DMS 273 (cell line): ENCODE measurements around the gene FADS2.

ENCODE experiments used
- DNase-seq: peaks from one replicate; lab custom pipeline; 2025; ENCODE audit not compliant: unreplicated experiment; lab: John Stamatoyannopoulos, UW

The FADS2 gene

GRCh38 chr11:61795459-61795858 is 32.6 kb upstream of the FADS2 start:
- no peak for DNase-seq

GRCh38 chr11:61795876-61796526 is 32.1 kb upstream of the FADS2 start:
- no peak for DNase-seq

GRCh38 chr11:61797263-61797944 is 30.7 kb upstream of the FADS2 start:
- peak; percentile 78 for DNase-seq

- DNase-seq, result no peak
Observed at GRCh38 chr11:61799665-61800284, 28.3 kb upstream of the FADS2 start.

- DNase-seq, result no peak
Observed at GRCh38 chr11:61800331-61801281, 27.5 kb upstream of the FADS2 start.

- no peak for DNase-seq
Observed at GRCh38 chr11:61802605-61803004, 25.5 kb upstream of the FADS2 start.

- no peak for DNase-seq
Observed at GRCh38 chr11:61803889-61804647, 24.0 kb upstream of the FADS2 start.

GRCh38 chr11:61805146-61805545 is 23.0 kb upstream of the FADS2 start:
- no peak for DNase-seq

GRCh38 chr11:61806785-61807184 is 21.3 kb upstream of the FADS2 start:
- no peak for DNase-seq

GRCh38 chr11:61810671-61811175 is 17.4 kb upstream of the FADS2 start:
- no peak for DNase-seq

- no peak for DNase-seq
Observed at GRCh38 chr11:61811831-61812230, 16.3 kb upstream of the FADS2 start.

- DNase-seq, result no peak
Observed at GRCh38 chr11:61812736-61813411, 15.2 kb upstream of the FADS2 start.

- DNase-seq, result peak; percentile 49
Observed at GRCh38 chr11:61814247-61814957, 13.7 kb upstream of the FADS2 start.

- peak; percentile 84 for DNase-seq
Observed at GRCh38 chr11:61814958-61815789, 12.9 kb upstream of the FADS2 start.

- DNase-seq, result peak; percentile 90
Observed at GRCh38 chr11:61815790-61816735, 12.0 kb upstream of the FADS2 start.

- DNase-seq, result peak; percentile 97
Observed at GRCh38 chr11:61816736-61817455, 11.2 kb upstream of the FADS2 start, which contains the start of gene FADS1. TSS of gene FADS1 (minus strand) at chr11:61817003. CDS start at chr11:61816929, 74 bp downstream.
